ENCODE measurements around the gene DOCK9.

Gene DOCK9

GRCh38 chr13:98997738-98998641 is 20.1 kb upstream of the DOCK9 start:
- no peak for DNase-seq (ENCODE audit: low read depth in 1 of 2, low spot score in 1 of 2)

GRCh38 chr13:98997011-98997730 is 19.3 kb upstream of the DOCK9 start:
- DNase-seq (ENCODE audit: low read depth in 1 of 2, low spot score in 1 of 2), result no peak

GRCh38 chr13:98996046-98996445 is 18.2 kb upstream of the DOCK9 start:
- no peak for DNase-seq (ENCODE audit: low read depth in 1 of 2, low spot score in 1 of 2)

- no peak for DNase-seq (ENCODE audit: low read depth in 1 of 2, low spot score in 1 of 2)
These were observed 17.0 kb upstream of the DOCK9 start for GRCh38 chr13:98994896-98995295.

GRCh38 chr13:98994080-98994479 is 16.2 kb upstream of the DOCK9 start:
- no peak for DNase-seq (ENCODE audit: low read depth in 1 of 2, low spot score in 1 of 2)

GRCh38 chr13:98992355-98992754 is 14.5 kb upstream of the DOCK9 start:
- no peak for DNase-seq (ENCODE audit: low read depth in 1 of 2, low spot score in 1 of 2)

GRCh38 chr13:98990701-98991100 is 12.8 kb upstream of the DOCK9 start:
- no peak for DNase-seq (ENCODE audit: low read depth in 1 of 2, low spot score in 1 of 2)

GRCh38 chr13:98989469-98990235 is 11.8 kb upstream of the DOCK9 start:
- no peak for DNase-seq (ENCODE audit: low read depth in 1 of 2, low spot score in 1 of 2)

- no peak for DNase-seq (ENCODE audit: low read depth in 1 of 2, low spot score in 1 of 2)
These were observed 10.9 kb upstream of the DOCK9 start for GRCh38 chr13:98988780-98989179.

- DNase-seq (ENCODE audit: low read depth in 1 of 2, low spot score in 1 of 2), result no peak
These were observed 10.4 kb upstream of the DOCK9 start for GRCh38 chr13:98988277-98988676.

- DNase-seq (ENCODE audit: low read depth in 1 of 2, low spot score in 1 of 2), result no peak
These were observed 9.4 kb upstream of the DOCK9 start for GRCh38 chr13:98987275-98987674.

GRCh38 chr13:98986226-98986846 is 8.5 kb upstream of the DOCK9 start:
- no peak for DNase-seq (ENCODE audit: low read depth in 1 of 2, low spot score in 1 of 2)

- DNase-seq (ENCODE audit: low read depth in 1 of 2, low spot score in 1 of 2), result no peak
These were observed 7.7 kb upstream of the DOCK9 start for GRCh38 chr13:98985591-98985990.

GRCh38 chr13:98984983-98985382 is 7.1 kb upstream of the DOCK9 start:
- no peak for DNase-seq (ENCODE audit: low read depth in 1 of 2, low spot score in 1 of 2)

- no peak for DNase-seq (ENCODE audit: low read depth in 1 of 2, low spot score in 1 of 2)
These were observed 6.3 kb upstream of the DOCK9 start for GRCh38 chr13:98984118-98984517.

GRCh38 chr13:98983182-98983581 is 5.3 kb upstream of the DOCK9 start:
- no peak for DNase-seq (ENCODE audit: low read depth in 1 of 2, low spot score in 1 of 2)

- DNase-seq (ENCODE audit: low read depth in 1 of 2, low spot score in 1 of 2), result no peak
These were observed 3.7 kb upstream of the DOCK9 start for GRCh38 chr13:98981369-98982080.

- no peak for DNase-seq (ENCODE audit: low read depth in 1 of 2, low spot score in 1 of 2)
These were observed 1.3 kb upstream of the DOCK9 start for GRCh38 chr13:98979012-98979660.

GRCh38 chr13:98978280-98978679 is 416 bp upstream of the DOCK9 start:
- DNase-seq (ENCODE audit: low read depth in 1 of 2, low spot score in 1 of 2), result no peak

GRCh38 chr13:98976941-98977340 is 923 bp downstream of the DOCK9 start:
- no peak for DNase-seq (ENCODE audit: low read depth in 1 of 2, low spot score in 1 of 2)
